GM21360 (cell line): ENCODE measurements around the gene MCFD2.

ENCODE experiments used
- ATAC-seq: cut with Tn5 transposase; IDR thresholded peaks from one replicate; pipeline ENCODE4 v1.9.1; 2021; ENCODE audit warnings: mild to moderate bottlenecking, moderate library complexity; ENCODE audit not compliant: unreplicated experiment

The MCFD2 gene

GRCh38 chr2:46939626-46940359, 24.2 kb upstream of the MCFD2 start:
- ATAC-seq: no peak

- ATAC-seq: no peak
Measured at GRCh38 chr2:46937471-46937901, 21.9 kb upstream of the MCFD2 start.

- ATAC-seq: no peak
Measured at GRCh38 chr2:46936566-46936965, 21.0 kb upstream of the MCFD2 start.

- ATAC-seq: no peak
Measured at GRCh38 chr2:46935071-46935470, 19.5 kb upstream of the MCFD2 start.

- no peak for ATAC-seq
Measured at GRCh38 chr2:46929612-46930011, 14.0 kb upstream of the MCFD2 start.

- ATAC-seq: no peak
Measured at GRCh38 chr2:46926863-46927262, 11.3 kb upstream of the MCFD2 start.

DNA sequence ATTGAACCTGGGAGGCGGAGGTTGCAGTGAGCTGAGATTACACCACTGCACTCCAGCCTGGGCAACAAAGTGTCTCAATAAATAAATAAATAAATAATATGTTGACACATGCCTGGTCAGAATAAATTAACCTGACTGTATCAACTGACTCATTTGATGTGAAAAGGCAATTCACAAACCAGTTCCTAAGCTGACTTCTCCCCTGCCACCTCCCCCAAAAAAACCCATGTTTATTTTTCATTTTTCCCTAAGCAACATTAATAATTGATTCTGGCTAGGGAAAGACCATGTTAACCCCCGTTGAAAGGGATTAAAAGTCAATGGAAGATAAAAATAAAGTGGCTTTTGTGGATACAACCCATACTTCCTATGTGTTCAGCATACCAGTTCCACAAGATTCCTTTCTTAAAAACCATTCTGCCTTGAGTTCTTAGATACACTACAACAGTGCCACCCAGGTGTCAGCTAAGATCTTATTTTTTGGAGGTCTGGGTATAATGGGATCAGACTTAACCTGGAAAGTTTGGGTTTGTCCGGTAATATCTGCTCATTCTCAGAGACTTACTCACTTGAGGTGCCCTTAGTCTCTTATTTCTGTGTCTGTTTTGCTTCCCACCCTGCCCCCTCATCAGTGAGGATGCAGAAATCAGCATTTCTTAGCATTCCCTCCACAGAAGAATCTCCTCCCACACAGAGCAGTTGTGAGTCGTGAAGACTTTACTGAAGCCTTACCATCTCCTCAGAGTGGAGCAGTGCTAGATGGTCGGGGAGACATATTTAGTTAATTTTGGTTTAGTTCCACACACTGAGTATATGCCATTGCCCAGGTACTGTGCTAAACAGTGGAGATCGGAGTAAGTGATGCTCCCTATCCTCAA, 10.1 kb upstream of the MCFD2 start:
- no peak for ATAC-seq

DNA sequence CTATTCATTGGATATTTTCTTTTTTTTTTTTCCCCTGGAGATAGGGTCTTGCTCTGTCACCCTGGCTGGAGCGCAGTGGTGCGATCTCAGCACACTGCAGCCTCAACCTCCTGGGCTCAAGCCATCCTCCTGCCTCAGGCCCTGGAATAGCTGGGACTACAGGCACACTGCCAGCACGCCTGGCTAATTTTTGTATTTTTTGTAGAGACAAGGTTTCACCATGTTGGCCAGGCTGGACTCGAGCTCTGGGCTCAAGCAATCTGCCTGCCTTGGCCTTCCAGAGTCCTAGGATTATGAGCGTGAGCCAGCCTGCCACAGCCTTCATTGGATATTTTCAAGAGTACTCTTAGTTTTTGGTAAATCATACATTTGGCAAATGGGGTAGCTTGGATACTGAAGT, 9.0 kb upstream of the MCFD2 start:
- ATAC-seq: no peak

- ATAC-seq: no peak
Measured at GRCh38 chr2:46924038-46924437, 8.4 kb upstream of the MCFD2 start.

DNA sequence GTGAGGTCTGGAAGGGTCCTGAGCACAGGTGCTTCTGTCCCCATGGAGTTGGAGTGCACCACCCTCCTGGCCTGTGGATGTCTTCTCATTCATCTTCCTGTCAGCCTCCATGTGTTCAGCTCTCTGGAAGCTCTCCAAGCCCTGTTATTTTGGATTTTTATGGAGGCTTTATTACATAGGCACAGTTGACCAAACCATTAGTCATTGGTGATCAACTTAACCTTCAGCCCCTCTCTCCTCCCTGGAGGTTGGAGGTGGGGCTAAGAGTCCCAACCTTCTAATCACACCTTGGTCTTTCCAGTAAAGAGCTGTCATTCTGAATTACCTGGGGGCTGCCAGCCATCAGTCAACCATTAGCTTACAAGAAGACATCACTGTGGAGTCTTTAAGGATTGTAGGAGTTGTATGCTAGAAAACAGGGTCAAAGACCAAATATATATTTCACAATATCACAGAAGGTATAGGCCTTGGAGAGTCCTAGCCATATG, 7.5 kb upstream of the MCFD2 start:
- no peak for ATAC-seq

DNA sequence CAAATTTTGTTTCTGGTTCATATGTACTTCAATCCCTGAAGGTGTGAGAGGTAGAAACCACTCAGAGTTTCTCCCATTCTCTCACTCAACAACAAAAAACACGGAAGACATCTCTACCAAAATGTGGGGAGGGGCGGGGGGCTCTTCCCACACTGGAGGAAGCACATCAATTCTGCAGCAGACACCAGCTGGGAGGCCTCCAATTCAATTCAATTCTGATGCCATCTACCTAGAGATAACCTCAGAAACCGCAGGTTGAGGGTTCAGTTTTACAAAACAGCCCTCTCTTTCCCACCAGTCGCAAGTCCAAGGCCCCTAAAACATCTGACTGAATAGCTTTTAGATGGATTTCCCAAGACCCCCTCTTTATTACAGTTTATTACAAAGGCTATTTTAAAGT, 7.0 kb upstream of the MCFD2 start:
- no peak for ATAC-seq

- no peak for ATAC-seq
Measured at GRCh38 chr2:46921676-46922448, 6.3 kb upstream of the MCFD2 start.

GRCh38 chr2:46917628-46918027, 2.0 kb upstream of the MCFD2 start:
- ATAC-seq: no peak

DNA sequence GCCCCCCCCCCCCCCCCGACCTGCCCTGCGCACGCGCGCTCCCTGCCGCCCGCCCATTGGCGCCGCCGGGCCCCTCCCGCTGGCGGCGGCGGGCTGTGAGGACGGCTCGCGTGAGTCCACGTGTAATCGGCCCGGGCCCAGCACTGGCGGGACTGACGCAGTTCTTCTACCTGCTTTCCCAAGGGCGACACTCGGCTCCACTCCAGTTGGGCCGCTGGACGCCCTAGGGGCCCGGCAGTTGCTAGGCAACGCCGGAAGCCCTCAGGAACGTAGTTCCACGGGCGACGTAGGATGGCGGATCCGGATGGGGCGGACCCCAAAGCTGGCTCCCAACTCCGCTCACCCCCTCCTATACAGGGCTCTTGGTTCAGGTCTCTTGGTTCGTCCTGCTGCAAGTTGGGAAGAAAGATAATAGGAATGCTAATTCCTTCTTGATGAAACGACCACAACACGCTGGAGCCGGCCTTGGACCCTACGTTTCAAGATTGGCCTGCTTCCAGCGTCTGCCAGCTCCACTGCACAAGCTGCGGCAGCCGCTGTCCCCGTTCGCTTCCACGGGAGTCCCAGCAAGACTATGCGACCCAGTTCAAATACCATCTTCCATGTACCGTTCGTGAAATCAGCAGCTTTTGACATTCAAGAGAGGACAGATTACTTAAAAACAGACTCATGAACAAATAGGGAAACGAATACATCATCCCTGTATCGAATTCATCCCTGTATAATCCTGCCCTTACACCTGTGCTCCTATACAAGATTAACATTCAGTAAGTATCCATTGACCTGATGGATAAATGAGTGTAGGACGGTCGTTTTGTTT, 415 bp upstream of the MCFD2 start:
- peak; percentile 77 for ATAC-seq

- ATAC-seq: no peak
Measured at GRCh38 chr2:46914578-46915230, 902 bp downstream of the MCFD2 start.

GRCh38 chr2:46913471-46914381, 1.9 kb downstream of the MCFD2 start:
- ATAC-seq: no peak

- ATAC-seq: peak; percentile 92
Measured at GRCh38 chr2:46909771-46910419, 5.7 kb downstream of the MCFD2 start.

DNA sequence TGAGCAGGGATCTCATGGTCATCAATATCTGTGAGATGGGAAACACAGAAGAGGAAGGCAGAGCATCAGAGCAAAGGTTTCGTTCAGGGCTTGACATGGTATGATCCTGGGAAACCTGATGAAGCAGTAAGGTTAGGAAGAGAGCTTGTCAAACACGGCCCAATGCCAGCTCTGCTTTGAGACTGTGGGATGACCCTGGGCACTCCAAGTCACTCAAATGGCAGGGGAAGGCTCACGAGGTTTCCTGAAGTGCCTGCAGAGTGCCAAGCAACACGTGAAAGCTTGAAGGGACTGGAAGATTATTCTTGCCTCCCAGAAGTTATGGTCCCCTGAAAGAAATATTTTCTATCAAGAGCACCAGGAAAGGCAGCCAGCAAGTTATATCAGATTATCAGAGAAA, 6.5 kb downstream of the MCFD2 start:
- ATAC-seq: no peak
